ENCODE data around the gene TMEM254.
"Not testable (repeated sequence)": the region's sequence is repeated elsewhere in the genome, so short reads cannot be mapped to it uniquely, and the experiment has no call there.

- TF ChIP-seq POLR2A (IDR thresholded peaks at IDR 0.05) = not testable (repeated sequence)
- TF ChIP-seq, protein P1, sequence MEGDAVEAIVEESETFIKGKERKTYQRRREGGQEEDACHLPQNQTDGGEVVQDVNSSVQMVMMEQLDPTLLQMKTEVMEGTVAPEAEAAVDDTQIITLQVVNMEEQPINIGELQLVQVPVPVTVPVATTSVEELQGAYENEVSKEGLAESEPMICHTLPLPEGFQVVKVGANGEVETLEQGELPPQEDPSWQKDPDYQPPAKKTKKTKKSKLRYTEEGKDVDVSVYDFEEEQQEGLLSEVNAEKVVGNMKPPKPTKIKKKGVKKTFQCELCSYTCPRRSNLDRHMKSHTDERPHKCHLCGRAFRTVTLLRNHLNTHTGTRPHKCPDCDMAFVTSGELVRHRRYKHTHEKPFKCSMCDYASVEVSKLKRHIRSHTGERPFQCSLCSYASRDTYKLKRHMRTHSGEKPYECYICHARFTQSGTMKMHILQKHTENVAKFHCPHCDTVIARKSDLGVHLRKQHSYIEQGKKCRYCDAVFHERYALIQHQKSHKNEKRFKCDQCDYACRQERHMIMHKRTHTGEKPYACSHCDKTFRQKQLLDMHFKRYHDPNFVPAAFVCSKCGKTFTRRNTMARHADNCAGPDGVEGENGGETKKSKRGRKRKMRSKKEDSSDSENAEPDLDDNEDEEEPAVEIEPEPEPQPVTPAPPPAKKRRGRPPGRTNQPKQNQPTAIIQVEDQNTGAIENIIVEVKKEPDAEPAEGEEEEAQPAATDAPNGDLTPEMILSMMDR (IDR thresholded peaks at IDR 0.05) = not testable (repeated sequence)
These were observed 20.8 kb downstream of the TMEM254 start for GRCh38 chr10:80099295-80099694.

All from testis (tissue), 2 donors.